Naive B cell (primary cell): ENCODE results near the gene SEMA4B. TPM values are rescaled to one million over a fixed set of nuclear protein-coding genes. Genes with fewer than 3 reads are reported as not detected.
"Not testable (repeated sequence)": the region's sequence is repeated elsewhere in the genome, so short reads cannot be mapped to it uniquely, and the experiment has no call there.

Experiments used
- ATAC-seq, 2 donors: fragments of 150-1000 bp; cut with Tn5 transposase; 2 replicates each; pipeline ENCODE4 v1.10.0; 2021; ENCODE audit warnings: low read depth in 2 of 2, mild to moderate bottlenecking in 2 of 2, moderate library complexity in 2 of 2
- DNase-seq: peaks from one replicate; pipeline ENCODE4 v3.0.0; 2022
- H3K27ac Mint-ChIP-seq, 6 donors: one replicate each; pipeline ENCODE4 v1.8.0; 2020 to 2022; ENCODE audit warnings: mild to moderate bottlenecking in 6 of 6, mixed read lengths in 6 of 6, moderate library complexity in 5 of 6, inconsistent platforms in 2 of 6
- H3K27me3 Mint-ChIP-seq, 3 donors: one replicate each; pipeline ENCODE4 v1.8.0; 2021 to 2022; ENCODE audit warnings: mixed read lengths in 3 of 3, mild to moderate bottlenecking in 1 of 3
- H3K36me3 Mint-ChIP-seq, 2 donors: one replicate each; pipeline ENCODE4 v1.8.0; 2020 to 2022; ENCODE audit warnings: mixed read lengths in 2 of 2, inconsistent platforms in 1 of 2, mild to moderate bottlenecking in 1 of 2
- H3K4me1 Mint-ChIP-seq, 3 donors: one replicate each; pipeline ENCODE4 v1.8.0; 2020 to 2022; ENCODE audit warnings: mixed read lengths in 3 of 3, inconsistent platforms in 1 of 3, mild to moderate bottlenecking in 1 of 3, moderate library complexity in 1 of 3
- H3K4me3 Mint-ChIP-seq, 8 donors: one replicate each; pipeline ENCODE4 v1.8.0; 2020 to 2022; ENCODE audit warnings: mild to moderate bottlenecking in 8 of 8, mixed read lengths in 8 of 8, moderate library complexity in 8 of 8, inconsistent platforms in 2 of 8
- H3K9me3 Mint-ChIP-seq, 7 donors: one replicate each; pipeline ENCODE4 v1.8.0; 2020 to 2022; ENCODE audit warnings: mixed read lengths in 7 of 7, mild to moderate bottlenecking in 5 of 7, inconsistent platforms in 2 of 7, moderate library complexity in 1 of 7
- polyA plus RNA-seq, 6 donors: library from polyadenylated mRNA; unstranded; fragments of 300-500 nt; fragmentation: Illumina TruSeq; gene quantifications; one replicate each; pipeline ENCODE4 v1.2.3, GENCODE V29; 2021; ENCODE audit warnings: low read depth in 6 of 6

The SEMA4B gene
- polyA plus RNA-seq, 6 donors from 2014 or later = 96.8 to 172 (median 103) TPM

DNA sequence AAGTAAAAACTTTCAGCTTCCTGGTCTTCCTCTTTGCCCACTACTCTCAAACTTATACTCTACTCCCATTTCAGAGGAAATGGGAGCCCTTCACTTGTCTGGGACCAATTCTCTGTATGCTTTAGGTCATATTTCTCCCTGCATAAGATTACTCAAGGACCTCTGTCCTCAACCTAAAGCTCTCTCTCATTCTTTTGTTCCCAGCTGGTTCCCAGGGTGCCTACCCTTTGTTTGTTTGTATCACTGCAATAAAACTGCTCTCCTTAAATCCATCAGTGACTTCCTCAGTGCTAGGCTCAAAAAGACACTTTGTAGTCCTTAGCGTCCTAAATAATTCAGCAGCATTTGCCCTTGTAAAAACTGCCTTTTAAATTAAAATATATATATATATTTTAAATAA, 67.3 kb downstream of the SEMA4B start:
- H3K36me3 Mint-ChIP-seq = peaks cover 21 to 33% of the 10 kb centered on the region in 2 donors
- H3K27me3 Mint-ChIP-seq = no peaks in the 10 kb centered on the region
- H3K27ac Mint-ChIP-seq = peak overlapping the region; percentile 35 to 100 (median 80)
- peak overlapping the region; percentile 7 to 94 (median 78) for H3K4me3 Mint-ChIP-seq
- H3K4me1 Mint-ChIP-seq = peaks cover 60 to 78% (median 67%) of the 10 kb centered on the region in 3 donors
- H3K9me3 Mint-ChIP-seq = no peaks in the 10 kb centered on the region
- DNase-seq = no peak
- no peak for ATAC-seq

GRCh38 chr15:90270502-90271150, 69.5 kb downstream of the SEMA4B start:
- DNase-seq (no peak), ATAC-seq (no peak)
- Mint-ChIP-seq H3K36me3 (peaks cover 25 to 40% of the 10 kb centered on the region in 2 donors), H3K4me1 (peaks cover 48 to 58% (median 50%) of the 10 kb centered on the region in 3 donors), H3K27me3 (no peaks in the 10 kb centered on the region), H3K4me3 (peak overlapping the region in 1 of 8 donors; percentile 65), H3K27ac (peak overlapping the region in 2 of 6 donors; percentile 30 to 71), H3K9me3 (no peaks in the 10 kb centered on the region)

DNA sequence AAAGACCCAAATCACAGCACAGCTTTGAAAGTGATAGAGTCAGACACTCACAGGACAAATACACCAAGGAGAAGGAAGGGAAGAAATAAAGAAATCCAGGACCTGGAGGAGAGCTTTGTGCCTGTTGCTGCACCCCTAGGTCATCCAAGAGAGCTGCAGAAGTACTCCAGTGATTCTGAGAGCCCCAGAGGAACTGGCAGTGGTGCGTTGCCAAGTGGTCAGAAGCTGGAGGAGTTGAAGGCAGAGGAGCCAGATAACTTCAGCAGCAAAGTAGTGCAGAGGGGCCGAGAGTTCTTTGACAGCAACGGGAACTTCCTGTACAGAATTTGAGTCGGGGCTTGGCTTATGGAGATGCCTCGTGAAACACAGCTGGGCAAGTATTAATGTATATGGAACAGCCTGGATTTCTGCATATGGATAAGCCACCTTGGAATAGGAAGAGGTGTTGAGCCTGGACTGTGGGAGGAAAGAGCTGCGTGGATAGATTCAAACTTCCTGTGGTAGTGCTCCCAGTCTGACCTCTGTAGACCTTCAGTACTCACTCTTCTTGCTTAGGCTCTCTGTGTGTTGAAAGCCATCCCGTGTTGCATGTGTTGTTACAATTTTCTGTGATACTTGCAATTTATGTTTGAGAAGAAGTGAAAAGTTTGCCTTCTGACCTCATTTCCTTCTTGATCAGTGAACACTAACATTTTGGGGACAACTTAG, 70.5 kb downstream of the SEMA4B start:
- H3K36me3 Mint-ChIP-seq = peaks cover 29 to 45% of the 10 kb centered on the region in 2 donors
- DNase-seq (no peak), ATAC-seq (no peak)
- no peaks in the 10 kb centered on the region for H3K9me3 Mint-ChIP-seq
- peaks cover 42 to 51% (median 46%) of the 10 kb centered on the region in 3 donors for H3K4me1 Mint-ChIP-seq
- peak overlapping the region in 2 of 6 donors; percentile 30 to 74 for H3K27ac Mint-ChIP-seq
- no peak overlapping the region for H3K4me3 Mint-ChIP-seq
- no peaks in the 10 kb centered on the region for H3K27me3 Mint-ChIP-seq

DNA sequence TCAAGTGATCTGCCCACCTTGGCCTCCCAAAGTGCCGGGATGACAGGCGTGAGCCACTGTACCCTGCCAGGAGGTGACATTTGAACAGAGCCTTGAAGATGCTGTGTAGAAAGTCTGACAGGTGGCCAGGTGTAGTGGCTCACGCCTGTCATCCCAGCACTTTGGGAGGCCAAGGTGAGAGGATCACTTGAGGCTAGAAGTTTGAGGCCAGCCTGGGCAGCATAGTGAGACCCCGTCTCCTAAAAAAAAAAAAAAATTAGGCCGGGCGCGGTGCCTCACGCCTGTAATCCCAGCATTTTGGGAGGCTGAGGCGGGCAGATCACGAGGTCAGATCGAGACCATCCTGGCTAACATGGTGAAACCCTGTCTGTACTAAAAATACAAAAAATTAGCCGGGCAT, 77.3 kb downstream of the SEMA4B start:
- DNase-seq, H3K9me3 Mint-ChIP-seq: not testable (repeated sequence)
- peak overlapping the region in 1 of 6 donors; percentile 30 for H3K27ac Mint-ChIP-seq

More for the DNA sequence above, 77.3 kb downstream of the SEMA4B start:
- not testable (repeated sequence) for H3K27me3 Mint-ChIP-seq, H3K4me3 Mint-ChIP-seq, ATAC-seq
- Mint-ChIP-seq H3K36me3 (peaks cover 8 to 12% of the 10 kb centered on the region in 2 donors), H3K4me1 (peaks cover 0 to 11% (median 2%) of the 10 kb centered on the region in 3 donors)

Other genes with a start within 250 kb of the SEMA4B start
- 1 to 10 TPM in 5 of 6 donors, under 1 TPM in 1; 0.64 to 2.4 (median 2.0) TPM for gene ZNF710, start 200.0 kb upstream of the SEMA4B start, polyA plus RNA-seq
- gene IDH2, start 98.9 kb upstream of the SEMA4B start, polyA plus RNA-seq = 100 to 1,000 TPM in 1 of 6 donors, 10 to 100 TPM in 5; 59.0 to 105 (median 64.5) TPM
- 100 to 1,000 TPM; 204 to 259 (median 235) TPM for gene CIB1, start 32.6 kb downstream of the SEMA4B start, polyA plus RNA-seq
- gene GDPGP1, start 32.9 kb downstream of the SEMA4B start, polyA plus RNA-seq = 1 to 10 TPM in 4 of 6 donors, under 1 TPM in 2; 0.70 to 2.1 (median 1.3) TPM
- gene TTLL13, start 48.2 kb downstream of the SEMA4B start, polyA plus RNA-seq = 1 to 10 TPM in 1 of 6 donors, under 1 TPM in 3, not detected in 2; 0.11 to 1.4 (median 0.34) TPM
- gene NGRN, start 64.3 kb downstream of the SEMA4B start, polyA plus RNA-seq = 10 to 100 TPM; 33.6 to 80.2 (median 54.1) TPM
- under 1 TPM in 3 of 6 donors, not detected in 3; 0.38 to 0.83 (median 0.40) TPM for gene ZNF774, start 151.0 kb downstream of the SEMA4B start, polyA plus RNA-seq
- gene IQGAP1, start 186.9 kb downstream of the SEMA4B start, polyA plus RNA-seq = 100 to 1,000 TPM in 5 of 6 donors, 10 to 100 TPM in 1; 96.5 to 182 (median 158) TPM